HepG2 (cell line): Measurements from ENCODE around the gene TMEM87B. TPM values are rescaled to one million over a fixed set of nuclear protein-coding genes. Genes with fewer than 3 reads are reported as not detected.
A peak's percentile ranks its signal among the peaks of the same experiment; 100 is the strongest.

Experiments
- ATM ChIP-seq: fragments of 450-650 bp; IDR thresholded peaks from 2 replicates; pipeline ENCODE4 v1.7.1; 2017; ENCODE audit warnings: mild to moderate bottlenecking, borderline replicate concordance
- MEF2D ChIP-seq: sonication (generic); formaldehyde crosslinking; IDR thresholded peaks from 2 replicates; pipeline ENCODE4 v1.5.1; 2020; ENCODE audit warnings: mild to moderate bottlenecking, missing genetic modification reagents
- RXRB ChIP-seq: IDR thresholded peaks from 2 replicates; pipeline ENCODE4 v1.6.1; 2016; ENCODE audit warnings: borderline replicate concordance, missing genetic modification reagents, missing compliant biosample characterization
- SMC3 ChIP-seq: IDR thresholded peaks from 2 replicates; pipeline ENCODE4 v1.6.1; 2011; ENCODE audit warnings: low read length, improper control_type of control experiment
- SOX5 ChIP-seq: IDR thresholded peaks from 2 replicates; pipeline ENCODE4 v1.6.1; 2016; ENCODE audit warnings: borderline replicate concordance
- STAG1 ChIP-seq: sonication (generic); formaldehyde crosslinking; IDR thresholded peaks from 2 replicates; pipeline ENCODE4 v1.4.0; 2020; ENCODE audit warnings: missing genetic modification reagents
- YEATS4 ChIP-seq: sonication (generic); formaldehyde crosslinking; IDR thresholded peaks from 2 replicates; pipeline ENCODE4 v1.4.0; 2020; ENCODE audit warnings: missing genetic modification reagents, borderline replicate concordance
- ZFP90 ChIP-seq: sonication (generic); formaldehyde crosslinking; IDR thresholded peaks from 2 replicates; pipeline ENCODE4 v1.8.0; 2022; ENCODE audit warnings: missing genetic modification reagents, mild to moderate bottlenecking, inconsistent platforms, borderline replicate concordance
- ZNF138 ChIP-seq: sonication (generic); formaldehyde crosslinking; IDR thresholded peaks from 2 replicates; pipeline ENCODE4 v1.5.0; 2020; ENCODE audit warnings: mild to moderate bottlenecking, low read depth, missing genetic modification reagents
- ZNF24 ChIP-seq: fragments of 450-650 bp; IDR thresholded peaks from 2 replicates; pipeline ENCODE4 v1.6.1; 2017; ENCODE audit warnings: antibody characterized with exemption, mild to moderate bottlenecking
- ZNF350 ChIP-seq: sonication (generic); formaldehyde crosslinking; IDR thresholded peaks from 2 replicates; pipeline ENCODE4 v1.4.0; 2020; ENCODE audit warnings: mild to moderate bottlenecking, low read depth, missing genetic modification reagents, borderline replicate concordance
- ZNF431 ChIP-seq: sonication (generic); formaldehyde crosslinking; IDR thresholded peaks from 2 replicates; pipeline ENCODE4 v1.9.0; 2022; ENCODE audit warnings: missing genetic modification reagents, low read depth, mild to moderate bottlenecking, borderline replicate concordance
- ZNF547 ChIP-seq: sonication (generic); formaldehyde crosslinking; IDR thresholded peaks from 2 replicates; pipeline ENCODE4 v1.5.1; 2020; ENCODE audit warnings: mild to moderate bottlenecking, missing genetic modification reagents
- ZNF569 ChIP-seq: sonication (generic); formaldehyde crosslinking; IDR thresholded peaks from 2 replicates; pipeline ENCODE4 v1.5.0; 2020; ENCODE audit warnings: mild to moderate bottlenecking, missing genetic modification reagents, moderate library complexity, borderline replicate concordance
- ZNF776 ChIP-seq: sonication (generic); formaldehyde crosslinking; IDR thresholded peaks from 2 replicates; pipeline ENCODE4 v1.4.0; 2020; ENCODE audit warnings: mild to moderate bottlenecking, missing genetic modification reagents
- polyA plus RNA-seq, 8 experiments: library from polyadenylated mRNA; depleted of rRNA in 3 of 8; stranded (reverse) in 7 of 8; unstranded in 1 of 8; fragments of >200 nt; fragmentation: Illumina TruSeq in 4 of 8; extraction: Trizol in 4 of 8; gene quantifications; 2 replicates each; pipeline versions ENCODE4 v1.2.1 to v1.2.3, GENCODE V29; 2011 to 2016; ENCODE audit warnings: low read depth in 4 of 8, missing spikeins in 1 of 8, mixed read lengths in 1 of 8; ENCODE audit not compliant: insufficient read depth in 1 of 8
- total RNA-seq, 5 experiments: library from RNA; depleted of rRNA; stranded (reverse); fragments of >200 nt; fragmentation: Illumina TruSeq; extraction: Trizol; gene quantifications; 2 replicates each; pipeline ENCODE4 v1.2.3, GENCODE V29; 2016; ENCODE audit warnings: low read depth in 1 of 5
- TF ChIP-seq, protein P1 (sequence below): sonication (generic); formaldehyde crosslinking; IDR thresholded peaks from 2 replicates; pipeline ENCODE4 v1.4.0; 2020; ENCODE audit warnings: mild to moderate bottlenecking, missing genetic modification reagents
- TF ChIP-seq, protein P2 (sequence below): IDR thresholded peaks from 2 replicates; pipeline ENCODE4 v1.6.1; 2016; ENCODE audit warnings: mild to moderate bottlenecking
- TF ChIP-seq, protein P3 (sequence below): IDR thresholded peaks from 2 replicates; pipeline ENCODE4 v1.6.1; 2012; ENCODE audit warnings: low read depth, low read length, improper control_type of control experiment
- TF ChIP-seq, protein P4 (sequence below): sonication (generic); formaldehyde crosslinking; IDR thresholded peaks from 2 replicates; pipeline ENCODE4 v1.5.0; 2020; ENCODE audit warnings: missing genetic modification reagents

Gene TMEM87B
- total and polyA plus RNA-seq, 2 of the 13 experiments (the other 11 are each of a cell fraction or from before 2014, with no cell fraction given): 15.1 to 16.2 TPM

DNA sequence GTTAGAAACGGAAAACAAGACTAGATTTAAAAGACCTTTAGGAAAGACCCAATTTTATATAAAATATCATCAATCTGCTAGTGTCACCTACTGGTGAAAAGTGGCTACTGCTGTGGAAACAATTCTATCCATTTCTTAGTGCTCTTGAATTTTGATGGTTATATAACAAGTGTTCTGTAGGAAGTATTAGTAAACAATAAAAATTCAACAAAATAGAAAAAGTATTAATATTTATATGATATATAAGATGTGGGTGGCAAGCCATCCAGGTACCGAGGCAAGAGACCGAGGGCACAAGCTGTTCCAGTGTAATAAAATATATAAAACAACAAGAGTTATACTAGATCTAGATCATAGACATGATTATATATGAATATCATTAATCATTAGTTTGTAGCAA lies 6.2 kb upstream of the TMEM87B start (continued):
- TF ChIP-seq ZNF776 (CRISPR knock-in tag) (no peak), ATM (peak; percentile 12; the same call in 1 of the 2 replicates), ZFP90 (no peak), YEATS4 (CRISPR knock-in tag) (no peak), MEF2D (CRISPR knock-in tag) (no peak), ZNF431 (no peak), ZNF350 (CRISPR knock-in tag) (no peak), ZNF547 (CRISPR knock-in tag) (no peak), STAG1 (CRISPR knock-in tag) (peak; percentile 81), ZNF24 (no peak), ZNF138 (no peak), SOX5 (no peak), SMC3 (peak; percentile 76), RXRB (CRISPR knock-in tag) (no peak), ZNF569 (CRISPR knock-in tag) (0 out of 2 replicates have a peak, but pooled peaks have one; percentile 51)
- TF ChIP-seq, protein P1, sequence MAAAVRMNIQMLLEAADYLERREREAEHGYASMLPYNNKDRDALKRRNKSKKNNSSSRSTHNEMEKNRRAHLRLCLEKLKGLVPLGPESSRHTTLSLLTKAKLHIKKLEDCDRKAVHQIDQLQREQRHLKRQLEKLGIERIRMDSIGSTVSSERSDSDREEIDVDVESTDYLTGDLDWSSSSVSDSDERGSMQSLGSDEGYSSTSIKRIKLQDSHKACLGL (CRISPR knock-in tag): no peak
- TF ChIP-seq, protein P2, sequence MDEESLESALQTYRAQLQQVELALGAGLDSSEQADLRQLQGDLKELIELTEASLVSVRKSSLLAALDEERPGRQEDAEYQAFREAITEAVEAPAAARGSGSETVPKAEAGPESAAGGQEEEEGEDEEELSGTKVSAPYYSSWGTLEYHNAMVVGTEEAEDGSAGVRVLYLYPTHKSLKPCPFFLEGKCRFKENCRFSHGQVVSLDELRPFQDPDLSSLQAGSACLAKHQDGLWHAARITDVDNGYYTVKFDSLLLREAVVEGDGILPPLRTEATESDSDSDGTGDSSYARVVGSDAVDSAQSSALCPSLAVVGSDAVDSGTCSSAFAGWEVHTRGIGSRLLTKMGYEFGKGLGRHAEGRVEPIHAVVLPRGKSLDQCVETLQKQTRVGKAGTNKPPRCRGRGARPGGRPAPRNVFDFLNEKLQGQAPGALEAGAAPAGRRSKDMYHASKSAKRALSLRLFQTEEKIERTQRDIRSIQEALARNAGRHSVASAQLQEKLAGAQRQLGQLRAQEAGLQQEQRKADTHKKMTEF (CRISPR knock-in tag): 0 out of 2 replicates have a peak, but pooled peaks have one; percentile 4
- TF ChIP-seq, protein P3, sequence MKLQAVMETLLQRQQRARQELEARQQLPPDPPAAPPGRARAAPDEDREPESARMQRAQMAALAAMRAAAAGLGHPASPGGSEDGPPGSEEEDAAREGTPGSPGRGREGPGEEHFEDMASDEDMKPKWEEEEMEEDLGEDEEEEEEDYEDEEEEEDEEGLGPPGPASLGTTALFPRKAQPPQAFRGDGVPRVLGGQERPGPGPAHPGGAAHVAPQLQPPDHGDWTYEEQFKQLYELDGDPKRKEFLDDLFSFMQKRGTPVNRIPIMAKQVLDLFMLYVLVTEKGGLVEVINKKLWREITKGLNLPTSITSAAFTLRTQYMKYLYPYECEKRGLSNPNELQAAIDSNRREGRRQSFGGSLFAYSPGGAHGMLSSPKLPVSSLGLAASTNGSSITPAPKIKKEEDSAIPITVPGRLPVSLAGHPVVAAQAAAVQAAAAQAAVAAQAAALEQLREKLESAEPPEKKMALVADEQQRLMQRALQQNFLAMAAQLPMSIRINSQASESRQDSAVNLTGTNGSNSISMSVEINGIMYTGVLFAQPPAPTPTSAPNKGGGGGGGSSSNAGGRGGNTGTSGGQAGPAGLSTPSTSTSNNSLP: peak; percentile 95
- TF ChIP-seq, protein P4, sequence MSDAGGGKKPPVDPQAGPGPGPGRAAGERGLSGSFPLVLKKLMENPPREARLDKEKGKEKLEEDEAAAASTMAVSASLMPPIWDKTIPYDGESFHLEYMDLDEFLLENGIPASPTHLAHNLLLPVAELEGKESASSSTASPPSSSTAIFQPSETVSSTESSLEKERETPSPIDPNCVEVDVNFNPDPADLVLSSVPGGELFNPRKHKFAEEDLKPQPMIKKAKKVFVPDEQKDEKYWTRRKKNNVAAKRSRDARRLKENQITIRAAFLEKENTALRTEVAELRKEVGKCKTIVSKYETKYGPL (CRISPR knock-in tag): peak; percentile 45; the same call in 1 of the 2 replicates
